Omental fat pad (tissue), 4 donors: ENCODE results near the gene CCNL2. TPM values are rescaled to one million over a fixed set of nuclear protein-coding genes. Genes with fewer than 3 reads are reported as not detected.
"Not testable (repeated sequence)": the region's sequence is repeated elsewhere in the genome, so short reads cannot be mapped to it uniquely, and the experiment has no call there.

Experiments used
- ATAC-seq: fragments of 150-250 bp; one replicate; pipeline ENCODE4 v1.9.1; 2016; ENCODE audit warnings: mild to moderate bottlenecking, moderate library complexity; ENCODE audit not compliant: low FRiP score
- DNase-seq: peaks from one replicate; pipeline ENCODE4 v3.0.0-alpha.2; 2019; ENCODE audit warnings: low spot score
- CTCF ChIP-seq, 3 donors: fragments of 450-650 bp; IDR thresholded peaks; one replicate each; pipeline ENCODE4 v1.5.1; 2016 to 2017; ENCODE audit warnings: antibody characterized with exemption in 3 of 3, mild to moderate bottlenecking in 3 of 3, moderate library complexity in 2 of 3
- total RNA-seq, 4 donors: library from RNA; depleted of rRNA; stranded (reverse); fragments of >200 nt; gene quantifications; one replicate each; pipeline ENCODE4 v1.1.0, GENCODE V29; 2016

The CCNL2 gene
- 100 to 1,000 TPM; 142 to 273 (median 204) TPM for total RNA-seq

- peak; percentile 81 for DNase-seq
- no peak for TF ChIP-seq CTCF (IDR thresholded peaks at IDR 0.05)
- ATAC-seq, result peak; percentile 98
Observed at GRCh38 chr1:1399187-1399871, at the start of gene CCNL2. Gene CCNL2, minus strand, starts transcription at chr1:1399335. Its CDS starts 29 bp downstream, at chr1:1399306.

GRCh38 chr1:1446631-1447030, 47.5 kb upstream of the CCNL2 start:
- not testable (repeated sequence) for DNase-seq, ATAC-seq

GRCh38 chr1:1442069-1442770, 43.1 kb upstream of the CCNL2 start:
- ATAC-seq, result no peak
- TF ChIP-seq CTCF (IDR thresholded peaks at IDR 0.05), result no peak
- DNase-seq, result no peak

GRCh38 chr1:1441002-1441888, 42.1 kb upstream of the CCNL2 start:
- peak in 1 of 3 donors; percentile 39 for TF ChIP-seq CTCF (IDR thresholded peaks at IDR 0.05)
- ATAC-seq (peak; percentile 70), DNase-seq (no peak)

GRCh38 chr1:1440262-1441001, 41.3 kb upstream of the CCNL2 start:
- TF ChIP-seq CTCF (IDR thresholded peaks at IDR 0.05), result no peak
- ATAC-seq (no peak), DNase-seq (no peak)

GRCh38 chr1:1439546-1440261, 40.6 kb upstream of the CCNL2 start:
- TF ChIP-seq CTCF (IDR thresholded peaks at IDR 0.05), result no peak
- DNase-seq, result no peak
- no peak for ATAC-seq
